NCI-H748 (cell line): Measurements from ENCODE around the gene ZBTB32.

Source experiments
- DNase-seq: peaks from one replicate; lab custom pipeline; 2025; ENCODE audit not compliant: unreplicated experiment; lab: John Stamatoyannopoulos, UW

The ZBTB32 gene

DNA sequence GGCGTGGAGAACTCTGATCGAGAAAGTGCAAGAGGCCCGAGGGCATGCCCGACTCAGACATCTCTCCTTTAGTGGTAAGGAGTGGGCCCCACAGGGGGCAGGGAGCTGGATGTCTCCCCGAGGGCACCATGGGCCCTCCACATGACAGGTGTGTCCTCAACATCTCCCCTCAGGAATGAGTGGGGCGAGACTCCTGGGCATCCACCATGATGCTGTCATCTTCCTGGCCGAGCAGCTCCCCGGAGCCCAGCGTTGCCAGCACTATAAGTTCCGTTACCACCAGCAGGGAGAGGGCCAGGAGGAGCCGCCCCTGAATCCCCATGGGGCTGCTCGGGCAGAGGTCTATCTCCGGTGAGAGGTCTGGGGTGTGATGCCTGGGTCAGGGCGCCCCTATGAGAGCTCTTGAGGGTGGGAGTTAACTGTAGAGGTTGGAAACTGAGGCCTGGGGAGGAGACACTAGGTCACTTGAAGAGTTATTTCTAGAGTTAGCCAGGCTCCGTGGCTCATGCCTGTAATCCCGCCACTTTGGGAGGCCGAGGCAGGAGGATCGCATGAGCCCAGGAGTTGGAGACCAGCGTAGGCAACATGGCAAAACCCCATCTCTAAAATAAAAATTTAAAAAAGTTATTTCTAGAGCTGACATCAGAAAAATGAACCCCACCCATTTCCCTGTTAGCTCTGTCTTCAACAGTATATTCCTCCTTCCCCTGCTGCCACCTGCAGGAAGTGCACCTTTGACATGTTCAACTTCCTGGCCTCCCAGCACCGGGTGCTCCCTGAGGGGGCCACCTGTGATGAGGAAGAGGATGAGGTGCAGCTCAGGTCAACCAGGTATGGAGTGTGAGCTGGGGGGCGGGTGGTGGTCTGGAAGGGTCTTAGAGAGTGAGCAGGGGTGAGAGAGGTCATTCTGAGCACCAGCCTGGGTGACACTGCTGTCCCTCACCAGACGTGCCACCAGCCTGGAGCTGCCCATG, 32.8 kb downstream of the ZBTB32 start:
- DNase-seq: no peak

GRCh38 chr19:35738021-35738886, 33.9 kb downstream of the ZBTB32 start:
- DNase-seq: no peak

DNA sequence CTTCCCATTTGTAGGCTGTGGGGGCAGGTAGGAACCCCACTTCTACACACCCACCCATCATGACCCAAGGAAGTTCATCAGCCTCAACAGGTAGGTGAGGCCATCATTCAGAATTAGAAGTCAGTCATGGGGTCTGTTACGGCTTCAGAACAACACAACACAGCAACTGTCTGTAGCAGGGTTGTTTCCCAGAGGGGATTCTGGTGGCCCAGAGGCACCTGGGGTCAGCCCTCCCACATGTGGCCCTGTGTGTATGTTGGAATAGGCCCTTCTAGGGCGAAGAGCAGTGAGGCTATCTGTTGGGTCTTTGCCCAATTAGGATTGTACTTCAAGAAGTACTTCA, 34.5 kb downstream of the ZBTB32 start:
- DNase-seq: no peak

DNA sequence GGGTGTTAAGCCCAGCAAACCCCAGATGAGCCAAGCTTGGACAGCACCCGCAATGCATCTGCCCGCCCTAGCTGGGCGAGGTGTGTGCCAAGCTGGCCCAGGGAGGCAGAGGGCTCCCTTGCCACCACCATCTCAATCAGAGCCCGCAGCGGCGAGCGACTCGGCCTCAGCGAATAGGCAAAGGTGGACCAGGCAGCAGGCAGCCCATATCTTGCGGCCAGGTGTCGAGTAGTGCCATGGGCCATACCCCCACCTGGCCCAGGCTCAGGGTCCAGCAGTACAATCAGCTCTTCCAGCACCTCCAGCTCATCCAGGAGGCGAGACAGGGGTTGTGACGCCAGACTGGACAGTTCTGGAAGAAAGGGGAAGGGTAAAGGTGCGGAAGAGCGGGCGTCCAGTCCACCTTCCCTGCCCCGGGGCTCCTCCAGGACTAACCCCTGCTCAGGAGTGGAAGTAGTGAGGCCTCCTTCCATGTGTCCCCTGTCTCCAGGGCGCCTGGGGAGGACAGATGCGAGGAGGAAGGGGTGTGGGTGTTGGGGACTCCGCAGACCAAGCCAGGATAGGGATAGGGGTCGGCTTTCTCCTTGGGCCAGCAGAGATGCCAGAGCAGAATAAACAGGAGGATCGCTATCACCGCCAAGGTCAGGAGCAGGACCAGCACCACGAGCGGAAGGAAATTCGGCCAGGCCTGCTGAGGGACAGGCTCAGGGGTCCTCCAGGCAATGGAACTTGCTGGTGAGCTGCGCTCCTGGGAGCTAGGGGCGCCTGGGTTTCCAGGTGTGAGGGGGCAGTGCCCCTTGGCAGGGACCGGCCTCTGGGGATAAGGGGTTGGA, 35.1 kb downstream of the ZBTB32 start:
- DNase-seq: no peak

- no peak for DNase-seq
Observed at GRCh38 chr19:35740108-35740422, 35.7 kb downstream of the ZBTB32 start.

- peak; percentile 100 for DNase-seq
Observed at GRCh38 chr19:35740423-35741202, 36.3 kb downstream of the ZBTB32 start.

DNA sequence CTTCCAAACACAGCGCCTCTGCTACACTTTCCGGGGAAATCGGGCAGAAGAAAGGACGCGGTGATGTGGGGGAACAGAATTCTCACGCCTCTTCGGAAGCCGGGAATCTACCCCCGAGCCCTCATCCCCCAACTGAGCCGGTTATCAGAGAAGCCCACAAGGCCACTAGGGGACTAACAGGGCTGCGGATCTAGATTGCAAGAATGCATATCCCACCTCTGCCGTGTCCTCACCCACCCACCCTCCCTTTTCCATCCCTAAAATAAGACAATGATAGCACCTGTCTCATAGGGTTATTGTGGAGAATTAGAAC, 36.8 kb downstream of the ZBTB32 start:
- no peak for DNase-seq

GRCh38 chr19:35742121-35742724, 37.9 kb downstream of the ZBTB32 start, which contains the start of gene IGFLR1:
TSS of gene IGFLR1 (minus strand) at chr19:35742452. CDS start at chr19:35741180, 1,272 bp downstream.
- DNase-seq: no peak

- DNase-seq: no peak
Observed at GRCh38 chr19:35743640-35744429, 39.5 kb downstream of the ZBTB32 start.

- DNase-seq: peak; percentile 98
Observed at GRCh38 chr19:35744430-35745327, 40.3 kb downstream of the ZBTB32 start.

DNA sequence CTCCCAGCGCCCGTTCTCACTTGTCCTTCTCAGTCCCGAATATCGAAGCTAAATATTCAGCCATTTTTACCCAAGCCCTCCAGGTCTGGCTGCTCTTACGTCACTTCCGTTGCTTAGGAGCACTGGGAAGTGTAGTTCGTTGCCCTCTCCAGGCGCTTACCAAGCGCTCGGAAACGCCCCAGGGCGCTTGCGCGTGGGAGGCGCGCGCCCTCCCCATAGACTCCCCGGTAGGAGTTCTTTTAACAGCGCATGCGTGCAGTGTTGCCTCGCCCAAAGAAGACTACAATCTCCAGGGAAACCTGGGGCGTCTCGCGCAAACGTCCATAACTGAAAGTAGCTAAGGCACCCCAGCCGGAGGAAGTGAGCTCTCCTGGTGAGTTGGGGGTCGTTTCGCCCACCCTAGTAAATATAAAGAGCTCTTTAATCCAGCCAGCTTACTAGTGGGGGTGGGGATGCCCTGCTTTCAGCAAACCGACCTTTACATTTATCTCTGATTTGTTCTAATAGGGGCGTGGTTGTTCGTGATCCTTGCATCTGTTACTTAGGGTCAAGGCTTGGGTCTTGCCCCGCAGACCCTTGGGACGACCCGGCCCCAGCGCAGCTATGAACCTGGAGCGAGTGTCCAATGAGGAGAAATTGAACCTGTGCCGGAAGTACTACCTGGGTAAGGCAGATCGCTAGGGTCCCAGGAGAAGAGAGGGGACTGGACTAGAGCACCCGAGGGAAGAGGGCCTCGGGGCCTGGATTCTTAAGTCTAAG, 41.1 kb downstream of the ZBTB32 start, which contains the start of the genes PSENEN and U2AF1L4:
PSENEN (plus strand) TSS at position 324 of the 759 bp plus-strand sequence; CDS start at position 604, 280 bp downstream.
U2AF1L4 (minus strand) TSS at position 91 of the 759 bp plus-strand sequence; CDS start at position 64, 27 bp downstream.
- peak; percentile 100 for DNase-seq

DNA sequence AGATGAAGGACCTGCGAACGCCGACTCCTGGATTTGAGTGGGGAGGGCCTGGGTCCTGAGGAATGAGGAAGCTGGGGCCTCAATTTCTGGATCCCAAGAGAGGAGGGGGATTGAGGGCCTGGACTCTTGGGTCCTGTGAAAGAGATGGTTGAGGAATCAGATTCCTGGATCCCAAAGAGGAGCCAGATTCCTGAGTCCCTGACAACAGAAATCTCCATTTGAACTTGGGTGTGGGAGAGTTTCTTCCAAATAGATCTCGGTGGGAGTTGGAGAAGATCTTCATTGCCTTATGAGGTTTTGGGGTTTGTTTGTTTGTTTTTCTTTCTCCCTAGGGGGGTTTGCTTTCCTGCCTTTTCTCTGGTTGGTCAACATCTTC, 41.7 kb downstream of the ZBTB32 start:
- DNase-seq: no peak

- DNase-seq: no peak
Observed at GRCh38 chr19:35746531-35746930, 42.2 kb downstream of the ZBTB32 start.

DNA sequence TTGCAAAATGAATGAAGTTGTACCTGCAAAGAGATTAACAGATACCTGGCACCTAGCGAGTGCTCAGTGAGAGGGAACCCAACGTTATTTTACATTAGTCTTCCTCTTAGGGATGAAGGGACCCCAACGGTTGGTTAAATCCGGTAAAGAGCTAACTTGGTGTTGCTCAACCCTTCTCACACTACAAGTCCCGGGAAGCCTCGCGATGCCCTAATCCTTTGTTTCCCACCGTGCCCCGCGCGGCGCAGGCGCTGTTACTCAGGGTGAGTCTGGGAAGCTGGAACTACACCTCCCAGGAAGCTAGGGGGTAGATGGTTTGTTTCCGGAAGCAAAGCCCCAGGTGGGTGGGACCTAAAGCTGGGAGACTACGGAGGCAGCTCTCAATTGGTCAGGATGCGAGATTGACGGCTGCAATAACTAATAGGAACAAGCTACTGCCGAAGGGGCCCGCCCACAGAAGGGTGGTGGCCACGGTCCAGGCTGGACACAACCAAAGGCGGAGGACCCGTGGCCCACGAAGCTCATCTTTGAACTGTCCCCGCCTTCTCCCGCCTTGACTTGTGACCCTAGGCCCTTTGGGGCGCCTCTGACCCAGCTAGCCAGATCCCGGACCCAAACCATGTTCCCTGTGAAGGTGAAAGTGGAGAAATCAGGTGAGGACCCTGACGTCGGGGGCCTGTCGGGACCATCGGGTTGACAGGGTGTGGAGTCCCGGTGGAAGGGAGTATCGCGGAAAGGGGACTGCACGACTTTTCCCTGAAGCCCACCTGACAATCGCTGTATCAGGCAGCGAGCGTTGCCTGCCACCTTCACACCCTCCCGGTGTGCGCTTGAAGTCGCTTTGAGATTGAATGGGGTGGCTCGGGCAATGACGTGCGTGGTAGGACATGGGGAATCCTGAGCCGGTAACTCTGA, 44.0 kb downstream of the ZBTB32 start, which contains the start of gene LIN37:
LIN37 (plus strand) TSS at position 471 of the 915 bp plus-strand sequence; CDS start at position 620, 149 bp downstream.
- peak; percentile 100 for DNase-seq

DNA sequence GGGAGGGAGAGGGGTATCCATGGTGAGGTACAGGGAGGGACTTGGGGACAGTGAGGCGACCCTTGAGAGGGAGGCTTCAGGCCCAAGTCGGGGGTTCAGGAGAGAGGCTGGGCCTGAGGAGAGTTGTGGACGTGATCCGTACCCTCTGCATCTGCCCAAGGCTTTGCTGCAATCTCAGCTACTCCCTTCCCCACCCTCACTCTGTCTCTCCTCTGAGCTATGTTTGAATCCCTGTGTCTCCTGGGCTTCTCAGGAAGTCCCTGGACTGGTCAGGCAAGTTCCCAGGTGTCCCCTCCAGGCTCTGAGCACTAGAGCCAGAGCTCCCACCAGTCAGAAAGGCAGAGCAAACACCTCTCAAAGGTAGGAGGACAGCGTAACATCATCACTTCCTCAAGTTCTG, 45.8 kb downstream of the ZBTB32 start:
- no peak for DNase-seq
